ENCODE measurements around the gene VSIG10. TPM values are rescaled to one million over a fixed set of nuclear protein-coding genes. Genes with fewer than 3 reads are reported as not detected.

The VSIG10 gene
- total RNA-seq, 1 experiment from 2014 or later, result 10.9 TPM

- no peak overlapping the region for H3K4me3 Mint-ChIP-seq (ENCODE audit: unreplicated experiment)
- CTCF ChIA-PET, result interaction anchor here (0.6 to 1.5 kb wide), 7 partner anchors 10 to 268 kb away, joined by 3 to 10 read pairs (median 4); partner anchors contain the start of genes RFC5 and SUDS3
- no peaks in the 10 kb centered on the region for H3K9me3 Mint-ChIP-seq (ENCODE audit: unreplicated experiment)
- H3K27ac Mint-ChIP-seq (ENCODE audit: low read depth, unreplicated experiment), result no peak overlapping the region
- no TSS peak for BruUV-seq (replicated peaks)
- no peaks in the 10 kb centered on the region for H3K36me3 Mint-ChIP-seq (ENCODE audit: insufficient read depth, unreplicated experiment)
- TF ChIP-seq CTCF (IDR thresholded peaks at IDR 0.05; ENCODE audit: unreplicated experiment), result no peak
- H3K27me3 Mint-ChIP-seq (ENCODE audit: insufficient read depth, unreplicated experiment), result no peaks in the 10 kb centered on the region
- no peaks in the 10 kb centered on the region for H3K4me1 Mint-ChIP-seq (ENCODE audit: insufficient read depth, unreplicated experiment)
- DNase-seq (ENCODE audit: unreplicated experiment), result no peak
- intact Hi-C loops (cut with micrococcal nuclease), result loop anchor here (10.0 kb wide), 1 partner anchor 234 kb away; no protein-coding TSS in a partner anchor
- POLR2A ChIA-PET, result interaction anchor here (0.7 kb wide), 1 partner anchor 62 kb away, joined by 3 read pairs; no protein-coding TSS in a partner anchor
Measured at GRCh38 chr12:118109088-118109487, 5.3 kb upstream of the VSIG10 start.

DNA sequence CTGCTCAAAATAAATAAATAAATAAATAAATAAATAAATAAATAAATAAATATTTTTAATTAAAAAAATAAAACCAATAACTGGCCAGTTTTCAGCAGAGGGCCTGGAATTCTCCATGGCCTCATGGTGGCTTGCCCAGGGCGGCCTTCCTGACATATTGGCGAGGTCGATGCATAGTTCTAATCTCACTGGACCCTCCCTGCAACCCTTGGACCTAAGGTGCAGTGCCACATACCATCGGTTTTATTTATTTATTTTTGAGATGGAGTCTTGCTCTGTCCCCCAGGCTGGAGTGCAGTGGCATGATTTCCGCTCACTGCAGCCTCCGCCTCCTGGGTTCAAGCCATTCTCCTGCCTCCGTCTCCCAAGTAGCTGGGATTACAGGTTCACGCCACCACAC lies 3.9 kb upstream of the VSIG10 start:
- Mint-ChIP-seq H3K4me3 (ENCODE audit: unreplicated experiment) (no peak overlapping the region), H3K36me3 (ENCODE audit: insufficient read depth, unreplicated experiment) (no peaks in the 10 kb centered on the region), H3K27me3 (ENCODE audit: insufficient read depth, unreplicated experiment) (no peaks in the 10 kb centered on the region), H3K4me1 (ENCODE audit: insufficient read depth, unreplicated experiment) (no peaks in the 10 kb centered on the region), H3K27ac (ENCODE audit: low read depth, unreplicated experiment) (no peak overlapping the region), H3K9me3 (ENCODE audit: unreplicated experiment) (no peaks in the 10 kb centered on the region)
- CTCF ChIA-PET, result interaction anchor here (1.2 to 1.5 kb wide), 2 partner anchors 14 to 269 kb away, joined by 6 to 10 read pairs; partner anchors contain the start of gene SUDS3
- DNase-seq (ENCODE audit: unreplicated experiment), result no peak
- intact Hi-C loops (cut with micrococcal nuclease), result loop anchor here (10.0 kb wide), 1 partner anchor 233 kb away; no protein-coding TSS in a partner anchor
- no peak for TF ChIP-seq CTCF (IDR thresholded peaks at IDR 0.05; ENCODE audit: unreplicated experiment)
- no TSS peak for BruUV-seq (replicated peaks)
- POLR2A ChIA-PET, result no interaction called here

DNA sequence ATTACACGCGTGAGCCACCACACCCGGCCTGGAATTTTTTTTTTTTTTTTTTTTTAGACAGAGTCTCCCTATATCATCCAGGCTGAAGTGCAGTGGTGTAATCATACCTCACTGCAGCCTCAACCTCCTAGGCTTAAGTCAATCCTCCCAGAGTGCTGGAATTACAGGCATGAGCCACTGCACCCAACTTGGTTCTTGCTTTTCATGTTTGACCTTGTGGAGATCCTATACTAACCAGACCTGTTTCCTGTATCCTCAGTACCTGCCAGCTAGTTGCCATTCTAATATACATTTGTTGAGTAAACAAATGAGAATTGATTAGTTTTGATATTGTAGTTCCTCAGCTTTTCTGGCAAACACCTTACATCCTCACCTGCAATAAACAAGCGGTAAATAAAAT lies 3.2 kb upstream of the VSIG10 start:
- DNase-seq (ENCODE audit: unreplicated experiment), result no peak
- no TSS peak for BruUV-seq (replicated peaks)
- ChIA-PET CTCF (interaction anchor here (1.2 kb wide), 1 partner anchor 14 kb away, joined by 6 read pairs; no protein-coding TSS in a partner anchor), POLR2A (no interaction called here)
- H3K9me3 Mint-ChIP-seq (ENCODE audit: unreplicated experiment), result no peaks in the 10 kb centered on the region
- H3K4me1 Mint-ChIP-seq (ENCODE audit: insufficient read depth, unreplicated experiment), result peaks cover 5% of the 10 kb centered on the region
- H3K27ac Mint-ChIP-seq (ENCODE audit: low read depth, unreplicated experiment), result no peak overlapping the region
- peaks cover 3% of the 10 kb centered on the region for H3K36me3 Mint-ChIP-seq (ENCODE audit: insufficient read depth, unreplicated experiment)
- TF ChIP-seq CTCF (IDR thresholded peaks at IDR 0.05; ENCODE audit: unreplicated experiment), result no peak
- no peak overlapping the region for H3K4me3 Mint-ChIP-seq (ENCODE audit: unreplicated experiment)
- H3K27me3 Mint-ChIP-seq (ENCODE audit: insufficient read depth, unreplicated experiment), result no peaks in the 10 kb centered on the region
- intact Hi-C loops (cut with micrococcal nuclease), result loop anchor here (10.0 kb wide), 1 partner anchor 232 kb away; no protein-coding TSS in a partner anchor

GRCh38 chr12:118103201-118103600 lies 610 bp downstream of the VSIG10 start:
- peaks cover 6% of the 10 kb centered on the region for H3K36me3 Mint-ChIP-seq (ENCODE audit: insufficient read depth, unreplicated experiment)
- POLR2A ChIA-PET, result interaction anchor here (0.6 to 4.3 kb wide), 10 partner anchors 9 to 270 kb away, joined by 3 to 49 read pairs (median 4); partner anchors contain the start of genes PEBP1 and WSB2
- no TSS peak for BruUV-seq (replicated peaks)
- peak; percentile 24 for DNase-seq (ENCODE audit: unreplicated experiment)
- no peak overlapping the region for H3K27ac Mint-ChIP-seq (ENCODE audit: low read depth, unreplicated experiment)
- peaks cover 12% of the 10 kb centered on the region for H3K4me1 Mint-ChIP-seq (ENCODE audit: insufficient read depth, unreplicated experiment)
- TF ChIP-seq CTCF (IDR thresholded peaks at IDR 0.05; ENCODE audit: unreplicated experiment), result no peak
- CTCF ChIA-PET, result interaction anchor here (1.0 to 2.2 kb wide), 5 partner anchors 9 to 272 kb away, joined by 3 to 7 read pairs (median 5); partner anchors contain the start of genes PEBP1 and SUDS3
- intact Hi-C loops (cut with micrococcal nuclease), result loop anchor here (2.0 to 10.0 kb wide), 2 partner anchors 42 to 228 kb away; partner anchors contain the start of gene WSB2
- no peaks in the 10 kb centered on the region for H3K9me3 Mint-ChIP-seq (ENCODE audit: unreplicated experiment)
- peak overlapping the region; percentile 80 for H3K4me3 Mint-ChIP-seq (ENCODE audit: unreplicated experiment)
- H3K27me3 Mint-ChIP-seq (ENCODE audit: insufficient read depth, unreplicated experiment), result no peaks in the 10 kb centered on the region
